ENCODE data around the gene GNA15.

GNA15 gene

DNA sequence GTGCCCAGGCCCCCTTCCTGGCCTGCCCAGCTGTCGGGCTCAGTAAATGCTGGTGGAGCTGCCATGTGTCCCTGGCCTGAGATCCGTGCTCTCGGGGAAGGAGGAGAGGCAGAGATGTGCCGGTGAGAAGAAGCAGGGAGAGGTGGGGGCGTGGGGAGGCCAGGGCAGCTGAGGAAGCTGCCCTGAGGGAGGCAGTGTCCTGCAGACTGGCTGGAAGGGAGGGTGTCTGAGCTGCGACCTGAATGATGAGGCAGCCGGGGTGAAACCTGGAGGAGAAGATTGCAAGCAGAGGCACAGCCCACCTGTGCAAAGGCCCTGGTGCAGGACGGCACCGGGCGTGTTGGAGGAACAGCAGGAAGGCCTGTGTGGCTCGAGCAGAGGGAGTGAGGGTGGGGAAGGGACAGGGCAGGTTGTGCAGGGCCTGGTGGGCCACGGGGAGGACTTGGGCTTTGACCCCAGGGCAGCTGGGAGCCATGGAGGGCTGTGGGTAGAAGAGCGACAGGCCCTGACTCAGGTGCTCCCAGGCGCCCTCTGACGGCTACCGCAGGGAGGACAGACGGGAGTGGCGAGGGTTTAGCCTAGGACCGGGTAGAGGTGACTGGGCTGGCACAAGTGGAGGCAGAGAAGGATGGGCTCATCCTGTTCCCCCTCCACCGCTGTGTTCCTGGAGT is 74.6 kb downstream of the GNA15 start:
- Histone ChIP-seq H3K4me3 (ENCODE audit: low read length) (no peak overlapping the region), H3K4me1 (ENCODE audit: low read length) (no peaks in the 10 kb centered on the region), H3K9me2 (replicated peaks; ENCODE audit: insufficient read depth, low read length) (no peaks in the 10 kb centered on the region), H3K9me3 (replicated peaks; ENCODE audit: insufficient read depth, low read length) (no peaks in the 10 kb centered on the region), H3K36me3 (replicated peaks; ENCODE audit: insufficient read depth, low read length) (no peaks in the 10 kb centered on the region), H3K4me2 (ENCODE audit: low read depth, low read length) (no peak overlapping the region), H2AFZ (ENCODE audit: low read length) (no peak overlapping the region), H3F3A (ENCODE audit: insufficient read depth, low read length) (no peaks in the 10 kb centered on the region), H4K20me1 (ENCODE audit: insufficient read depth, low read length) (no peaks in the 10 kb centered on the region), H3K27me3 (replicated peaks; ENCODE audit: insufficient read depth, low read length) (0 out of 2 replicates have a peak, but pooled peaks cover 3% of the 10 kb centered on the region), H3K27ac (ENCODE audit: low read length) (no peak overlapping the region), H3K9ac (ENCODE audit: low read length) (no peak overlapping the region), H3K79me2 (ENCODE audit: low read length) (no peaks in the 10 kb centered on the region)
- TF ChIP-seq, protein P1, sequence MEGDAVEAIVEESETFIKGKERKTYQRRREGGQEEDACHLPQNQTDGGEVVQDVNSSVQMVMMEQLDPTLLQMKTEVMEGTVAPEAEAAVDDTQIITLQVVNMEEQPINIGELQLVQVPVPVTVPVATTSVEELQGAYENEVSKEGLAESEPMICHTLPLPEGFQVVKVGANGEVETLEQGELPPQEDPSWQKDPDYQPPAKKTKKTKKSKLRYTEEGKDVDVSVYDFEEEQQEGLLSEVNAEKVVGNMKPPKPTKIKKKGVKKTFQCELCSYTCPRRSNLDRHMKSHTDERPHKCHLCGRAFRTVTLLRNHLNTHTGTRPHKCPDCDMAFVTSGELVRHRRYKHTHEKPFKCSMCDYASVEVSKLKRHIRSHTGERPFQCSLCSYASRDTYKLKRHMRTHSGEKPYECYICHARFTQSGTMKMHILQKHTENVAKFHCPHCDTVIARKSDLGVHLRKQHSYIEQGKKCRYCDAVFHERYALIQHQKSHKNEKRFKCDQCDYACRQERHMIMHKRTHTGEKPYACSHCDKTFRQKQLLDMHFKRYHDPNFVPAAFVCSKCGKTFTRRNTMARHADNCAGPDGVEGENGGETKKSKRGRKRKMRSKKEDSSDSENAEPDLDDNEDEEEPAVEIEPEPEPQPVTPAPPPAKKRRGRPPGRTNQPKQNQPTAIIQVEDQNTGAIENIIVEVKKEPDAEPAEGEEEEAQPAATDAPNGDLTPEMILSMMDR (IDR thresholded peaks at IDR 0.05; ENCODE audit: low read length): peak; percentile 77
- TF ChIP-seq EZH2 (optimal IDR thresholded peaks at IDR 0.05; ENCODE audit: low read depth, low read length) (no peak), EZH2phosphoT487 (IDR thresholded peaks at IDR 0.05; ENCODE audit: low read length) (no peak)
- peak; percentile 40 for DNase-seq

DNA sequence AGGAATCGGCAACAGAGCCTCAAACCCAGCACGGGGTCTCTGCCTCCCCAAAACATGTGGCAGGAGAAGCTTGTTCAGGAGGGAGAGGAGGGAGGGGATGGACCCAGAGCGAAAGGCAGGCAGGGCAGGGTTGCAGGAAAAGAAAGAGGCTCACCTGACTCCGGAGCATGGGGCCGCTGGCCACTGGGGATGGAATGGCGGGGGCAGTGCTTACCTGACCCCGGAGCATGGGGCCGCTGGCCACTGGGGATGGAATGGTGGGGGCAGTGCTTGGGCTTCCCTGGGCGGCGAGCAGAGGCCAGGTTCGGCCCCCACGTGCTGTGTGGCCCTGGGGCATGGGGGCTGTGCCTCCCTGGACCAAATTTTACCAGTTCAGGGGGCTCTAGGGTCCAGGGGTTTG is 75.4 kb downstream of the GNA15 start:
- no peak overlapping the region for H2AFZ ChIP-seq (ENCODE audit: low read length)
- H4K20me1 ChIP-seq (ENCODE audit: insufficient read depth, low read length): no peaks in the 10 kb centered on the region
- H3K9me3 ChIP-seq (replicated peaks; ENCODE audit: insufficient read depth, low read length): no peaks in the 10 kb centered on the region
- no peaks in the 10 kb centered on the region for H3K79me2 ChIP-seq (ENCODE audit: low read length)
- no peaks in the 10 kb centered on the region for H3K9me2 ChIP-seq (replicated peaks; ENCODE audit: insufficient read depth, low read length)
- 0 out of 2 replicates have a peak, but pooled peaks cover 4% of the 10 kb centered on the region for H3K27me3 ChIP-seq (replicated peaks; ENCODE audit: insufficient read depth, low read length)
- H3K4me2 ChIP-seq (ENCODE audit: low read depth, low read length): no peak overlapping the region
- TF ChIP-seq EZH2phosphoT487 (IDR thresholded peaks at IDR 0.05; ENCODE audit: low read length) (no peak), EZH2 (optimal IDR thresholded peaks at IDR 0.05; ENCODE audit: low read depth, low read length) (no peak)
- TF ChIP-seq, protein P1 (IDR thresholded peaks at IDR 0.05; ENCODE audit: low read length): no peak
- H3K36me3 ChIP-seq (replicated peaks; ENCODE audit: insufficient read depth, low read length): no peaks in the 10 kb centered on the region
- H3K4me1 ChIP-seq (ENCODE audit: low read length): no peaks in the 10 kb centered on the region
- H3K4me3 ChIP-seq (ENCODE audit: low read length): no peak overlapping the region
- no peaks in the 10 kb centered on the region for H3F3A ChIP-seq (ENCODE audit: insufficient read depth, low read length)
- H3K27ac ChIP-seq (ENCODE audit: low read length): no peak overlapping the region
- H3K9ac ChIP-seq (ENCODE audit: low read length): no peak overlapping the region
- DNase-seq: no peak

DNA sequence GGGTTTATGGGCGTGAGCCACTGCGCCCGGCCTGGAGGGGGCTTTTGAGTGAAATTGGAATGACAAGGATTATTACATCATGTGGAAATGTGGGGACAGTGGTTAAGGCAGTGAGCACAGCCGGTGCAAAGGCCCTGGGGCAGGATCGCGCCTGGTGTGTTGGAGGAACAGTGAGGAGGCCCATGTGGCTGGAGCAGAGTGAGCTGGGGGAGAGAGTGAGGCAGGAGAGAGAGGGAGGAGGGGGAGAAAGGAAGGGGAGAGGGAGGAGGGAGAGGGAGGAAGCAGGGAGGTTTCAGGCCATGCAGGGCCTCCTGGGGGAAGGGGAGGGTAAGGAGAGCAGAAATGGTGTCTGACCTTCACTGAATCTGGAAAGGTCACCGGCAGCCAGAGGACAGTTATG is 77.3 kb downstream of the GNA15 start:
- no peaks in the 10 kb centered on the region for H3K4me1 ChIP-seq (ENCODE audit: low read length)
- no peak for DNase-seq
- no peaks in the 10 kb centered on the region for H3K79me2 ChIP-seq (ENCODE audit: low read length)
- H3K4me3 ChIP-seq (ENCODE audit: low read length): no peak overlapping the region
- H2AFZ ChIP-seq (ENCODE audit: low read length): no peak overlapping the region
- H3F3A ChIP-seq (ENCODE audit: insufficient read depth, low read length): no peaks in the 10 kb centered on the region
- H3K4me2 ChIP-seq (ENCODE audit: low read depth, low read length): no peak overlapping the region
- H3K27me3 ChIP-seq (replicated peaks; ENCODE audit: insufficient read depth, low read length): peaks cover 19% of the 10 kb centered on the region
- TF ChIP-seq EZH2phosphoT487 (IDR thresholded peaks at IDR 0.05; ENCODE audit: low read length) (no peak), EZH2 (optimal IDR thresholded peaks at IDR 0.05; ENCODE audit: low read depth, low read length) (no peak)
- TF ChIP-seq, protein P1 (IDR thresholded peaks at IDR 0.05; ENCODE audit: low read length): no peak
- H3K9ac ChIP-seq (ENCODE audit: low read length): no peak overlapping the region
- no peak overlapping the region for H3K27ac ChIP-seq (ENCODE audit: low read length)
- H3K9me2 ChIP-seq (replicated peaks; ENCODE audit: insufficient read depth, low read length): no peaks in the 10 kb centered on the region
- no peaks in the 10 kb centered on the region for H3K36me3 ChIP-seq (replicated peaks; ENCODE audit: insufficient read depth, low read length)
- H3K9me3 ChIP-seq (replicated peaks; ENCODE audit: insufficient read depth, low read length): no peaks in the 10 kb centered on the region
- no peaks in the 10 kb centered on the region for H4K20me1 ChIP-seq (ENCODE audit: insufficient read depth, low read length)
